ENCODE results near the gene SMIM5.

DNA sequence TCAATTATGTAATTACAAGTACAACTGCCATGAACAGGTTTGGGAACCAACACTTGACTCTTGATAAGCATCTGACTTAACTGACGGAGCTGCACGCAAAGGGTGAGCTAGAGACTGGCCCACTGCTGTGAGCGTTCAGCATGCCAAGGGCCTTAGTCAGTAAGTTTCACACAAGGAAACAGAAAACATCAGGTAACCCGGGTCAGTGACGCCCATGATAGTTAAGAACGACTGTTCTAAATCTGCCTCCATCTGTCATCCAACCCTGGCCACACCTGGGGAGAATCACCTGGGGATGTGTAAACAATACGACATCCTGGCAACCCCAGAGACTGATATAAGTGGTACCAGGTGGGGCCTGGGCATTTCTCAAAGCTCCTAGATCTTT is 12.3 kb downstream of the SMIM5 start:
- TF ChIP-seq POLR2A (IDR thresholded peaks at IDR 0.05) (no peak), POLR2AphosphoS5 (IDR thresholded peaks at IDR 0.05) (peak in 2 of 3 donors; percentile 54 to 80), EP300 (IDR thresholded peaks at IDR 0.05) (no peak)
- TF ChIP-seq, protein P1, sequence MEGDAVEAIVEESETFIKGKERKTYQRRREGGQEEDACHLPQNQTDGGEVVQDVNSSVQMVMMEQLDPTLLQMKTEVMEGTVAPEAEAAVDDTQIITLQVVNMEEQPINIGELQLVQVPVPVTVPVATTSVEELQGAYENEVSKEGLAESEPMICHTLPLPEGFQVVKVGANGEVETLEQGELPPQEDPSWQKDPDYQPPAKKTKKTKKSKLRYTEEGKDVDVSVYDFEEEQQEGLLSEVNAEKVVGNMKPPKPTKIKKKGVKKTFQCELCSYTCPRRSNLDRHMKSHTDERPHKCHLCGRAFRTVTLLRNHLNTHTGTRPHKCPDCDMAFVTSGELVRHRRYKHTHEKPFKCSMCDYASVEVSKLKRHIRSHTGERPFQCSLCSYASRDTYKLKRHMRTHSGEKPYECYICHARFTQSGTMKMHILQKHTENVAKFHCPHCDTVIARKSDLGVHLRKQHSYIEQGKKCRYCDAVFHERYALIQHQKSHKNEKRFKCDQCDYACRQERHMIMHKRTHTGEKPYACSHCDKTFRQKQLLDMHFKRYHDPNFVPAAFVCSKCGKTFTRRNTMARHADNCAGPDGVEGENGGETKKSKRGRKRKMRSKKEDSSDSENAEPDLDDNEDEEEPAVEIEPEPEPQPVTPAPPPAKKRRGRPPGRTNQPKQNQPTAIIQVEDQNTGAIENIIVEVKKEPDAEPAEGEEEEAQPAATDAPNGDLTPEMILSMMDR (IDR thresholded peaks at IDR 0.05) = no peak
